ENCODE measurements around the gene PGD. TPM values are rescaled to one million over a fixed set of nuclear protein-coding genes. Genes with fewer than 3 reads are reported as not detected.

Gene PGD
- total RNA-seq, 1 experiment from 2014 or later = 70.6 TPM

- ChIA-PET POLR2A (interaction anchor here (0.6 to 2.1 kb wide), 3 partner anchors 9 to 21 kb away, joined by 3 to 14 read pairs (median 10); partner anchors contain the start of gene PGD), CTCF (interaction anchor here (0.6 to 2.9 kb wide), 16 partner anchors 9 to 131 kb away, joined by 3 to 28 read pairs (median 4); partner anchors contain the start of gene CENPS)
- DNase-seq (ENCODE audit: unreplicated experiment) = no peak
- peaks cover 52% of the 10 kb centered on the region for H3K36me3 Mint-ChIP-seq (ENCODE audit: insufficient read depth, unreplicated experiment)
- peaks cover 5% of the 10 kb centered on the region for H3K4me1 Mint-ChIP-seq (ENCODE audit: insufficient read depth, unreplicated experiment)
- H3K27ac Mint-ChIP-seq (ENCODE audit: low read depth, unreplicated experiment) = no peak overlapping the region
- no TSS peak for BruUV-seq (replicated peaks)
- H3K4me3 Mint-ChIP-seq (ENCODE audit: unreplicated experiment) = no peak overlapping the region
- intact Hi-C loops (cut with micrococcal nuclease) = no loop called here
- TF ChIP-seq, protein P1, sequence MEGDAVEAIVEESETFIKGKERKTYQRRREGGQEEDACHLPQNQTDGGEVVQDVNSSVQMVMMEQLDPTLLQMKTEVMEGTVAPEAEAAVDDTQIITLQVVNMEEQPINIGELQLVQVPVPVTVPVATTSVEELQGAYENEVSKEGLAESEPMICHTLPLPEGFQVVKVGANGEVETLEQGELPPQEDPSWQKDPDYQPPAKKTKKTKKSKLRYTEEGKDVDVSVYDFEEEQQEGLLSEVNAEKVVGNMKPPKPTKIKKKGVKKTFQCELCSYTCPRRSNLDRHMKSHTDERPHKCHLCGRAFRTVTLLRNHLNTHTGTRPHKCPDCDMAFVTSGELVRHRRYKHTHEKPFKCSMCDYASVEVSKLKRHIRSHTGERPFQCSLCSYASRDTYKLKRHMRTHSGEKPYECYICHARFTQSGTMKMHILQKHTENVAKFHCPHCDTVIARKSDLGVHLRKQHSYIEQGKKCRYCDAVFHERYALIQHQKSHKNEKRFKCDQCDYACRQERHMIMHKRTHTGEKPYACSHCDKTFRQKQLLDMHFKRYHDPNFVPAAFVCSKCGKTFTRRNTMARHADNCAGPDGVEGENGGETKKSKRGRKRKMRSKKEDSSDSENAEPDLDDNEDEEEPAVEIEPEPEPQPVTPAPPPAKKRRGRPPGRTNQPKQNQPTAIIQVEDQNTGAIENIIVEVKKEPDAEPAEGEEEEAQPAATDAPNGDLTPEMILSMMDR (IDR thresholded peaks at IDR 0.05; ENCODE audit: unreplicated experiment) = no peak
- no peaks in the 10 kb centered on the region for H3K27me3 Mint-ChIP-seq (ENCODE audit: insufficient read depth, unreplicated experiment)
- no peaks in the 10 kb centered on the region for H3K9me3 Mint-ChIP-seq (ENCODE audit: unreplicated experiment)
Observed at GRCh38 chr1:10378081-10378841, 20.6 kb upstream of the PGD start.

GRCh38 chr1:10379101-10379620, 19.7 kb upstream of the PGD start:
- ChIA-PET CTCF (interaction anchor here (2.3 to 2.9 kb wide), 2 partner anchors 9 to 50 kb away, joined by 15 to 28 read pairs; partner anchors contain the start of gene CENPS), POLR2A (interaction anchor here (0.7 to 2.1 kb wide), 2 partner anchors 20 kb away, joined by 3 to 14 read pairs; partner anchors contain the start of gene PGD)
- Mint-ChIP-seq H3K27me3 (ENCODE audit: insufficient read depth, unreplicated experiment) (no peaks in the 10 kb centered on the region), H3K4me1 (ENCODE audit: insufficient read depth, unreplicated experiment) (peaks cover 3% of the 10 kb centered on the region), H3K27ac (ENCODE audit: low read depth, unreplicated experiment) (no peak overlapping the region), H3K36me3 (ENCODE audit: insufficient read depth, unreplicated experiment) (peaks cover 47% of the 10 kb centered on the region), H3K9me3 (ENCODE audit: unreplicated experiment) (no peaks in the 10 kb centered on the region), H3K4me3 (ENCODE audit: unreplicated experiment) (no peak overlapping the region)
- intact Hi-C loops (cut with micrococcal nuclease) = no loop called here
- BruUV-seq (replicated peaks) = no TSS peak
- DNase-seq (ENCODE audit: unreplicated experiment) = no peak
- TF ChIP-seq, protein P1 (IDR thresholded peaks at IDR 0.05; ENCODE audit: unreplicated experiment) = no peak

DNA sequence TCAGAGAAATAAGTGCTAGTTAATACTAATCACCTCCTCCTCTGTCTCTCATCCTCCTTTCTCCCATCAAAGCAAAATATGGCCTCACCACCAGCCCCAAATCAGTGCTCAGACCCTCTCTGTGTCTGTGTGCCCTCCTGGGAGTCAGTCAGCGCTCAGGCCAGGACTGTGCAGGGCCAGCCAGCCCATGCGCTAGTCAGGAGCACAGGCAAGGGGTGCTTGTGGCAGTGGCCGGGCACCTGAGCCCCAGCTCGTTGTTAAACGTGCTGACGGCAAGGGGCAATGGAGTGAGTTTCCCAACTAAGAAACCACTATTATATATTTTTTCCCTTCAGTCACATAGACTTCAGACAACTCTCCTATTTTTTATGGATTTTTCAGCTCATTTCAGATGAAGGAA, 19.2 kb upstream of the PGD start:
- no peak for DNase-seq (ENCODE audit: unreplicated experiment)
- POLR2A ChIA-PET = interaction anchor here (0.7 kb wide), 1 partner anchor 19 kb away, joined by 3 read pairs; the partner anchor contains the start of gene PGD
- H3K4me3 Mint-ChIP-seq (ENCODE audit: unreplicated experiment) = no peak overlapping the region
- no TSS peak for BruUV-seq (replicated peaks)
- CTCF ChIA-PET = interaction anchor here (2.0 kb wide), 1 partner anchor 20 kb away, joined by 5 read pairs; no protein-coding TSS in a partner anchor
- no peaks in the 10 kb centered on the region for H3K27me3 Mint-ChIP-seq (ENCODE audit: insufficient read depth, unreplicated experiment)
- TF ChIP-seq, protein P1 (IDR thresholded peaks at IDR 0.05; ENCODE audit: unreplicated experiment) = no peak
- no peaks in the 10 kb centered on the region for H3K9me3 Mint-ChIP-seq (ENCODE audit: unreplicated experiment)
- intact Hi-C loops (cut with micrococcal nuclease) = no loop called here
- no peak overlapping the region for H3K27ac Mint-ChIP-seq (ENCODE audit: low read depth, unreplicated experiment)
- no peaks in the 10 kb centered on the region for H3K4me1 Mint-ChIP-seq (ENCODE audit: insufficient read depth, unreplicated experiment)
- H3K36me3 Mint-ChIP-seq (ENCODE audit: insufficient read depth, unreplicated experiment) = peaks cover 45% of the 10 kb centered on the region

- peak; percentile 17 for DNase-seq (ENCODE audit: unreplicated experiment)
- no peak overlapping the region for H3K4me3 Mint-ChIP-seq (ENCODE audit: unreplicated experiment)
- CTCF ChIA-PET = interaction anchor here (0.6 to 2.0 kb wide), 4 partner anchors 19 to 219 kb away, joined by 3 to 11 read pairs (median 4); partner anchors contain the start of gene CENPS
- TF ChIP-seq, protein P1 (IDR thresholded peaks at IDR 0.05; ENCODE audit: unreplicated experiment) = no peak
- no peaks in the 10 kb centered on the region for H3K27me3 Mint-ChIP-seq (ENCODE audit: insufficient read depth, unreplicated experiment)
- H3K4me1 Mint-ChIP-seq (ENCODE audit: insufficient read depth, unreplicated experiment) = no peaks in the 10 kb centered on the region
- no TSS peak for BruUV-seq (replicated peaks)
- no peaks in the 10 kb centered on the region for H3K9me3 Mint-ChIP-seq (ENCODE audit: unreplicated experiment)
- H3K27ac Mint-ChIP-seq (ENCODE audit: low read depth, unreplicated experiment) = peak overlapping the region; percentile 36
- peaks cover 44% of the 10 kb centered on the region for H3K36me3 Mint-ChIP-seq (ENCODE audit: insufficient read depth, unreplicated experiment)
- intact Hi-C loops (cut with micrococcal nuclease) = no loop called here
- POLR2A ChIA-PET = interaction anchor here (0.6 to 2.4 kb wide), 2 partner anchors 18 to 520 kb away, joined by 4 to 7 read pairs; partner anchors contain the start of gene PGD
Observed at GRCh38 chr1:10380594-10381275, 18.1 kb upstream of the PGD start.

Data from MCF 10A (cell line).